Hepatocyte (in vitro differentiated cells): Measurements from ENCODE around the gene DOCK4. TPM values are rescaled to one million over a fixed set of nuclear protein-coding genes. Genes with fewer than 3 reads are reported as not detected.

Experiments used
- DNase-seq: peaks from one replicate; pipeline ENCODE4 v3.0.0-alpha.2; 2016; ENCODE audit warnings: low spot score
- H2AFZ ChIP-seq: fragments of 200-600 bp; sonication (generic); 2 replicates; pipeline ENCODE4 v1.6.0; 2016; ENCODE audit warnings: antibody characterized with exemption, mild to moderate bottlenecking
- H3K27ac ChIP-seq: fragments of 200-600 bp; sonication (generic); 2 replicates; pipeline ENCODE4 v1.5.1; 2016; ENCODE audit warnings: mild to moderate bottlenecking
- H3K27me3 ChIP-seq: fragments of 200-600 bp; sonication (generic); 2 replicates; pipeline ENCODE4 v1.6.1; 2016
- H3K36me3 ChIP-seq: fragments of 200-600 bp; sonication (generic); replicated peaks from 2 replicates; pipeline ENCODE4 v1.5.1; 2016; ENCODE audit warnings: low read depth; ENCODE audit not compliant: insufficient read depth
- H3K4me1 ChIP-seq: fragments of 200-600 bp; sonication (generic); 2 replicates; pipeline ENCODE4 v1.5.1; 2016; ENCODE audit warnings: mild to moderate bottlenecking, moderate library complexity; ENCODE audit not compliant: insufficient read depth
- H3K4me2 ChIP-seq: fragments of 200-600 bp; sonication (generic); 2 replicates; pipeline ENCODE4 v1.6.0; 2016
- H3K4me3 ChIP-seq: fragments of 200-600 bp; sonication (generic); 2 replicates; pipeline ENCODE4 v1.5.1; 2016; ENCODE audit warnings: mild to moderate bottlenecking
- H3K79me2 ChIP-seq: fragments of 200-600 bp; sonication (generic); 2 replicates; pipeline ENCODE4 v1.6.0; 2017; ENCODE audit warnings: mild to moderate bottlenecking
- H3K9me2 ChIP-seq: fragments of 200-600 bp; sonication (generic); replicated peaks from 2 replicates; pipeline ENCODE4 v1.6.0; 2017; ENCODE audit warnings: mild to moderate bottlenecking; ENCODE audit not compliant: insufficient read depth
- H3K9me3 ChIP-seq: fragments of 200-600 bp; sonication (generic); 2 replicates; pipeline ENCODE4 v1.5.1; 2016; ENCODE audit warnings: low read depth, mild to moderate bottlenecking
- H4K20me1 ChIP-seq: fragments of 200-600 bp; sonication (generic); 2 replicates; pipeline ENCODE4 v1.6.0; 2016; ENCODE audit warnings: mild to moderate bottlenecking; ENCODE audit not compliant: insufficient read depth, poor library complexity, severe bottlenecking
- EZH2 ChIP-seq: fragments of 200-600 bp; sonication (generic); IDR thresholded peaks from 2 replicates; pipeline ENCODE4 v1.6.1; 2016; ENCODE audit warnings: antibody characterized with exemption, mild to moderate bottlenecking, borderline replicate concordance
- EZH2phosphoT487 ChIP-seq: fragments of 200-600 bp; sonication (generic); IDR thresholded peaks from one replicate; pipeline ENCODE4 v1.6.1; 2018; ENCODE audit warnings: antibody characterized with exemption, mild to moderate bottlenecking, low read depth, moderate library complexity; ENCODE audit not compliant: unreplicated experiment, severe bottlenecking
- WGBS: methylation state at CpG from one replicate; pipeline ENCODE4 v1.1.6; 2016; ENCODE audit warnings: low lambda C conversion rate; ENCODE audit errors: missing lambda C conversion rate; 5-methylcytosine and 5-hydroxymethylcytosine counted together
- polyA plus RNA-seq: library from polyadenylated mRNA; unstranded; fragments of >200 nt; fragmentation: Nextera tagmentation; extraction: Ambion mirVana; gene quantifications from 2 replicates; pipeline ENCODE4 v1.2.1, GENCODE V29; 2016
- total RNA-seq: library from RNA; depleted of rRNA; stranded (reverse); fragments of >200 nt; gene quantifications from 2 replicates; pipeline ENCODE4 v1.2.3, GENCODE V29; 2014
- TF ChIP-seq, protein P1 (sequence below): fragments of 200-600 bp; sonication (generic); IDR thresholded peaks from 2 replicates; pipeline ENCODE4 v1.5.1; 2016; ENCODE audit warnings: antibody characterized with exemption, mild to moderate bottlenecking; ENCODE audit not compliant: poor library complexity

Gene DOCK4
- total and polyA plus RNA-seq, 2 experiments from 2014 or later = 4.4 to 22.9 TPM

- H3K27ac ChIP-seq = no peak overlapping the region
- no peak overlapping the region for H3K4me3 ChIP-seq
- no peaks in the 10 kb centered on the region for H3K27me3 ChIP-seq
- no peaks in the 10 kb centered on the region for H3K4me1 ChIP-seq
- no peak for TF ChIP-seq EZH2phosphoT487
- TF ChIP-seq, protein P1, sequence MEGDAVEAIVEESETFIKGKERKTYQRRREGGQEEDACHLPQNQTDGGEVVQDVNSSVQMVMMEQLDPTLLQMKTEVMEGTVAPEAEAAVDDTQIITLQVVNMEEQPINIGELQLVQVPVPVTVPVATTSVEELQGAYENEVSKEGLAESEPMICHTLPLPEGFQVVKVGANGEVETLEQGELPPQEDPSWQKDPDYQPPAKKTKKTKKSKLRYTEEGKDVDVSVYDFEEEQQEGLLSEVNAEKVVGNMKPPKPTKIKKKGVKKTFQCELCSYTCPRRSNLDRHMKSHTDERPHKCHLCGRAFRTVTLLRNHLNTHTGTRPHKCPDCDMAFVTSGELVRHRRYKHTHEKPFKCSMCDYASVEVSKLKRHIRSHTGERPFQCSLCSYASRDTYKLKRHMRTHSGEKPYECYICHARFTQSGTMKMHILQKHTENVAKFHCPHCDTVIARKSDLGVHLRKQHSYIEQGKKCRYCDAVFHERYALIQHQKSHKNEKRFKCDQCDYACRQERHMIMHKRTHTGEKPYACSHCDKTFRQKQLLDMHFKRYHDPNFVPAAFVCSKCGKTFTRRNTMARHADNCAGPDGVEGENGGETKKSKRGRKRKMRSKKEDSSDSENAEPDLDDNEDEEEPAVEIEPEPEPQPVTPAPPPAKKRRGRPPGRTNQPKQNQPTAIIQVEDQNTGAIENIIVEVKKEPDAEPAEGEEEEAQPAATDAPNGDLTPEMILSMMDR = no peak
- no peak for TF ChIP-seq EZH2
- H4K20me1 ChIP-seq = no peaks in the 10 kb centered on the region
- WGBS = 85% methylated on average over 4 of the region's 4 CpGs
- no peaks in the 10 kb centered on the region for H3K79me2 ChIP-seq
- no peak overlapping the region for H3K4me2 ChIP-seq
- no peaks in the 10 kb centered on the region for H3K36me3 ChIP-seq
- H3K9me3 ChIP-seq = no peaks in the 10 kb centered on the region
- no peak for DNase-seq
- no peak overlapping the region for H2AFZ ChIP-seq
- no peaks in the 10 kb centered on the region for H3K9me2 ChIP-seq
Observed at GRCh38 chr7:111711426-111712065, 494.7 kb downstream of the DOCK4 start.

DNA sequence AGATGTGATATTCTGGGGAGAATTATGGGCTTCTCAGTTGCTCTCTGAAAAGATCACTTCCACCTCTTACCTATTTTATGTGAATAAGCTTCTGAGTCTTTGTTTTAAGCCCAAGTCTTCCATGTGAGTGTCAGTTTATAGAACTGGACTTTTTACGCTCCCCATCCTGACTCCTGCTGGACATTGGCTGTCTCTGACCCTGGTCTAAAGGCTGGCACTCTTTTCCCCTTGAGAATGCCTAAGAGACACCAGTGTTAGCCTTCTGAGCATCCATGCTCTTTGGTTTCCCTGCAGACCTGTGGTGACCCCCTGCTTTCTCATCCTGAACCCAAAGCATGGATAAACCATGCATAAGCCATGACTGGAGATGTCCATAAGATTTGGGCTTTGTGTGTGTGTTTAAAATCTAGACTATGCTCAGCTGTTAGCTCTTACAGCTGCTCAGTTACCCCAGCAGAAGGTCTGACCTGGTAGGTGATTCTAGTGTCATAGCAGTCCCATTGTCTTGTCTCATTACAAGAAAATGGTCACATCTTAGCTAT, 495.3 kb downstream of the DOCK4 start:
- Histone ChIP-seq H3K27me3 (no peaks in the 10 kb centered on the region), H3K4me3 (no peak overlapping the region), H3K9me3 (no peaks in the 10 kb centered on the region), H3K27ac (no peak overlapping the region), H3K79me2 (no peaks in the 10 kb centered on the region), H3K9me2 (no peaks in the 10 kb centered on the region), H3K4me1 (no peaks in the 10 kb centered on the region), H2AFZ (no peak overlapping the region), H4K20me1 (no peaks in the 10 kb centered on the region), H3K4me2 (no peak overlapping the region), H3K36me3 (no peaks in the 10 kb centered on the region)
- DNase-seq = no peak
- WGBS = 96% methylated on average over 1 of the region's 1 CpG
- TF ChIP-seq EZH2phosphoT487 = no peak
- TF ChIP-seq, protein P1 = no peak
- no peak for TF ChIP-seq EZH2

GRCh38 chr7:111708072-111708471, 498.1 kb downstream of the DOCK4 start:
- H3K9me2 ChIP-seq = no peaks in the 10 kb centered on the region
- H3K4me3 ChIP-seq = no peak overlapping the region
- no peaks in the 10 kb centered on the region for H4K20me1 ChIP-seq
- WGBS = 83% methylated on average over 4 of the region's 4 CpGs
- H3K27ac ChIP-seq = no peak overlapping the region
- no peaks in the 10 kb centered on the region for H3K36me3 ChIP-seq
- no peaks in the 10 kb centered on the region for H3K4me1 ChIP-seq
- no peaks in the 10 kb centered on the region for H3K9me3 ChIP-seq
- DNase-seq = no peak
- H2AFZ ChIP-seq = no peak overlapping the region
- H3K4me2 ChIP-seq = no peak overlapping the region
- H3K27me3 ChIP-seq = no peaks in the 10 kb centered on the region
- H3K79me2 ChIP-seq = no peaks in the 10 kb centered on the region
- TF ChIP-seq, protein P1 = no peak
- no peak for TF ChIP-seq EZH2phosphoT487
- no peak for TF ChIP-seq EZH2
